ENCODE data around the gene PTPA. TPM values are rescaled to one million over a fixed set of nuclear protein-coding genes. Genes with fewer than 3 reads are reported as not detected.

The PTPA gene
- total RNA-seq, 1 donor from 2014 or later, result 166 TPM

DNA sequence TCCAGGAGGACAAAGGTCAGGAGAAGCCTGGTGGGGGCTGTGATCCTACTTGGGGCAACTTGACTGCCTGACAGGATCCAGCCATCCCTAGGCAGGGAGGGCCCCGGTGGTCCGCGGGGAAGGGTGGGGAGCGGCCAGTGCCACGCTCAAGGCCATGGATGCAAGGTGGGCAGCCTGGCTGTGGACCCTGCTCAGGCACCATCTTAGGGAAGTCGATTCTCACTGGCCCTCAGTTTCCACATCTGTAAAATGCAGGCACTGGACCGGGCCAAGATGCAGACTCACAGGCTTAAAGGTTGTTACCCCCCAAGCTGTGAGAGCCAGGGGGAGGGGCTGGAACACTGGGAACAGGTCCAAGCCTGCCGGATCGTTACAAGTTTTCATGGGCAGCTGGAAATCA is 39.0 kb upstream of the PTPA start:
- TF ChIP-seq CTCF (IDR thresholded peaks at IDR 0.05; ENCODE audit: partially characterized antibody, unreplicated experiment), result no peak
- Mint-ChIP-seq H3K36me3 (ENCODE audit: unreplicated experiment) (no peaks in the 10 kb centered on the region), H3K27me3 (ENCODE audit: unreplicated experiment) (no peaks in the 10 kb centered on the region), H3K9me3 (ENCODE audit: unreplicated experiment) (peaks cover 2% of the 10 kb centered on the region), H3K4me3 (ENCODE audit: unreplicated experiment) (no peak overlapping the region), H3K4me1 (ENCODE audit: low read depth, unreplicated experiment) (peaks cover 6% of the 10 kb centered on the region), H3K27ac (ENCODE audit: unreplicated experiment) (no peak overlapping the region)
- DNase-seq, result no peak

GRCh38 chr9:129073404-129073803 is 37.8 kb upstream of the PTPA start:
- Mint-ChIP-seq H3K27ac (ENCODE audit: unreplicated experiment) (no peak overlapping the region), H3K36me3 (ENCODE audit: unreplicated experiment) (no peaks in the 10 kb centered on the region), H3K4me3 (ENCODE audit: unreplicated experiment) (no peak overlapping the region), H3K27me3 (ENCODE audit: unreplicated experiment) (no peaks in the 10 kb centered on the region), H3K9me3 (ENCODE audit: unreplicated experiment) (peaks cover 2% of the 10 kb centered on the region), H3K4me1 (ENCODE audit: low read depth, unreplicated experiment) (peaks cover 6% of the 10 kb centered on the region)
- no peak for DNase-seq
- TF ChIP-seq CTCF (IDR thresholded peaks at IDR 0.05; ENCODE audit: partially characterized antibody, unreplicated experiment), result no peak

- H3K36me3 Mint-ChIP-seq (ENCODE audit: unreplicated experiment), result no peaks in the 10 kb centered on the region
- H3K27me3 Mint-ChIP-seq (ENCODE audit: unreplicated experiment), result no peaks in the 10 kb centered on the region
- no peak overlapping the region for H3K4me3 Mint-ChIP-seq (ENCODE audit: unreplicated experiment)
- H3K4me1 Mint-ChIP-seq (ENCODE audit: low read depth, unreplicated experiment), result peaks cover 2% of the 10 kb centered on the region
- no peak for DNase-seq
- no peak for TF ChIP-seq CTCF (IDR thresholded peaks at IDR 0.05; ENCODE audit: partially characterized antibody, unreplicated experiment)
- H3K9me3 Mint-ChIP-seq (ENCODE audit: unreplicated experiment), result peaks cover 2% of the 10 kb centered on the region
- H3K27ac Mint-ChIP-seq (ENCODE audit: unreplicated experiment), result no peak overlapping the region
These were observed 37.1 kb upstream of the PTPA start for GRCh38 chr9:129074106-129074505.

DNA sequence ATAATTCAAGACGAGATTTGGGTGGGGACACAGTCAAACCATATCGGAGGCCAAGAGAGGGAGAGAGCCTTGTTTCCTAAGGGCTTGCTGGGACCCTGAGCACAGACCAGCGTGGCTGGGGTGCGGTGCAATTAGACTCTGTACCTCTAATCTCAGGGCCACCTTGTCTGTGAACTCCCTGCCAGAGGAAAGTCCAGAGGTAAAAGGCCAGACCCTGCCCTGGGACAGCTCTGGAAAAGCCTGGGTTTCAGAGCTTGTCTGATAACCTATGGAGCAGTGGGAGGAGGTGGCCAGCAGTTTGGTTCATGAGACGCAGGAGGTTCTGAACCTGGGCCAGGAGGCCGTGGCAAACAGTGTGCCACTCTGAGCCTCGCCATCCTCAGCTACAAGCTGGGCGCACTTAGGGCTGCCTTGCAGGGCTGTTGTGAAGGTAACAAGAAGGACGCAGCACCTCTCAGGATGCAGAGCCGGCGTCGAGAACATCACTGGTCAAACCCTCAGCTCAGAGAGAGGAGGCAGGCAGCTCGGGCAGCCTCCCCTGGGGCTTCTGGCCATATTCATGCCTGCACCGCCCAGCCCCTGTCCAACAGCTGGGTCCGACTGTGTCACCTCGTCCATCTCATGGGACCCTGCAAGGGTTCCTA is 35.1 kb upstream of the PTPA start:
- DNase-seq, result no peak
- Mint-ChIP-seq H3K4me1 (ENCODE audit: low read depth, unreplicated experiment) (no peaks in the 10 kb centered on the region), H3K36me3 (ENCODE audit: unreplicated experiment) (no peaks in the 10 kb centered on the region), H3K9me3 (ENCODE audit: unreplicated experiment) (peaks cover 3% of the 10 kb centered on the region), H3K27me3 (ENCODE audit: unreplicated experiment) (no peaks in the 10 kb centered on the region), H3K27ac (ENCODE audit: unreplicated experiment) (peak overlapping the region; percentile 55), H3K4me3 (ENCODE audit: unreplicated experiment) (peak overlapping the region; percentile 52)
- TF ChIP-seq CTCF (IDR thresholded peaks at IDR 0.05; ENCODE audit: partially characterized antibody, unreplicated experiment), result no peak

DNA sequence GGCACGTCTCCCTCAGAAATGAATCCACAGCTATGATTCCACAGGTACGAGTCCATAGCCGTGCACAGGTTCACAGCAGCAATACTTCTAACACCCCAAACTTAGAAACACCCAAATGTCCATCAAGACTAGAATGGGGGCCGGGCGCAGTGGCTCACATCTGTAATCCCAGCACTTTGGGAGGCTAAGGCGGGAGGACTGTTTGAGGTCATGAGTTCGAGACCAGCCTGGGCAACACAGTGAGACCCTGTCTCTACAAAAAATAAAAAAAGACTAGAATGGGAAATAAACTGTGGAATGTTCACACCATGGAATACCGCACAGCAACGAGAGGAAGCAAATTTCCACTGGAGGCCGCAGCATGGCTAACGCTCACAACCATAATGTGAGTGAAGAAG is 34.6 kb upstream of the PTPA start:
- Mint-ChIP-seq H3K4me3 (ENCODE audit: unreplicated experiment) (no peak overlapping the region), H3K27ac (ENCODE audit: unreplicated experiment) (no peak overlapping the region), H3K4me1 (ENCODE audit: low read depth, unreplicated experiment) (no peaks in the 10 kb centered on the region), H3K27me3 (ENCODE audit: unreplicated experiment) (no peaks in the 10 kb centered on the region), H3K36me3 (ENCODE audit: unreplicated experiment) (no peaks in the 10 kb centered on the region), H3K9me3 (ENCODE audit: unreplicated experiment) (peaks cover 3% of the 10 kb centered on the region)
- no peak for TF ChIP-seq CTCF (IDR thresholded peaks at IDR 0.05; ENCODE audit: partially characterized antibody, unreplicated experiment)
- DNase-seq, result no peak

Measured in glutamatergic neuron (in vitro differentiated cells).